HPDE6-E6E7 (cell line): ENCODE measurements around the gene PUDP.
"Not testable (repeated sequence)": the region's sequence is repeated elsewhere in the genome, so short reads cannot be mapped to it uniquely, and the experiment has no call there.

Experiments
- DNase-seq: peaks from one replicate; pipeline ENCODE4 v3.0.0; 2011; ENCODE audit warnings: missing footprints; ENCODE audit errors: extremely low spot score

Gene PUDP

GRCh38 chrX:7147978-7148854 is at the start of gene PUDP:
Gene PUDP, minus strand, starts transcription at chrX:7148153. Its CDS starts 40 bp downstream, at chrX:7148113.
- DNase-seq, result peak; percentile 94

GRCh38 chrX:7194606-7195005 is 46.7 kb upstream of the PUDP start:
- no peak for DNase-seq

GRCh38 chrX:7192871-7193270 is 44.9 kb upstream of the PUDP start:
- DNase-seq, result no peak

- no peak for DNase-seq
Observed at GRCh38 chrX:7191681-7192110, 43.7 kb upstream of the PUDP start.

GRCh38 chrX:7190157-7190556 is 42.2 kb upstream of the PUDP start:
- no peak for DNase-seq

- DNase-seq, result no peak
Observed at GRCh38 chrX:7188672-7189071, 40.7 kb upstream of the PUDP start.

- DNase-seq, result no peak
Observed at GRCh38 chrX:7184816-7185215, 36.9 kb upstream of the PUDP start.

GRCh38 chrX:7179446-7179845 is 31.5 kb upstream of the PUDP start:
- DNase-seq, result no peak

GRCh38 chrX:7178859-7179258 is 30.9 kb upstream of the PUDP start:
- not testable (repeated sequence) for DNase-seq

- DNase-seq, result no peak
Observed at GRCh38 chrX:7170898-7171297, 22.9 kb upstream of the PUDP start.

GRCh38 chrX:7169627-7170026 is 21.7 kb upstream of the PUDP start:
- DNase-seq, result no peak

- DNase-seq, result no peak
Observed at GRCh38 chrX:7168371-7168770, 20.4 kb upstream of the PUDP start.

GRCh38 chrX:7164174-7164573 is 16.2 kb upstream of the PUDP start:
- DNase-seq, result no peak

- DNase-seq, result no peak
Observed at GRCh38 chrX:7163146-7163677, 15.3 kb upstream of the PUDP start.

GRCh38 chrX:7159149-7159861 is 11.4 kb upstream of the PUDP start:
- DNase-seq, result peak; percentile 50

- DNase-seq, result no peak
Observed at GRCh38 chrX:7158468-7158990, 10.6 kb upstream of the PUDP start.

GRCh38 chrX:7156879-7157278 is 8.9 kb upstream of the PUDP start:
- no peak for DNase-seq

- no peak for DNase-seq
Observed at GRCh38 chrX:7155163-7155562, 7.2 kb upstream of the PUDP start.

- no peak for DNase-seq
Observed at GRCh38 chrX:7154041-7154597, 6.2 kb upstream of the PUDP start.

- DNase-seq, result no peak
Observed at GRCh38 chrX:7153231-7153630, 5.3 kb upstream of the PUDP start.

GRCh38 chrX:7149411-7149810 is 1.5 kb upstream of the PUDP start:
- DNase-seq, result no peak

- DNase-seq, result no peak
Observed at GRCh38 chrX:7147413-7147977, 458 bp downstream of the PUDP start, which contains the start of gene STS. Gene STS, plus strand, starts transcription at chrX:7147712. Its CDS starts 105,488 bp downstream, at chrX:7253200.
